Measurements from ENCODE around the gene RECQL5.

- TF ChIP-seq, protein P1, sequence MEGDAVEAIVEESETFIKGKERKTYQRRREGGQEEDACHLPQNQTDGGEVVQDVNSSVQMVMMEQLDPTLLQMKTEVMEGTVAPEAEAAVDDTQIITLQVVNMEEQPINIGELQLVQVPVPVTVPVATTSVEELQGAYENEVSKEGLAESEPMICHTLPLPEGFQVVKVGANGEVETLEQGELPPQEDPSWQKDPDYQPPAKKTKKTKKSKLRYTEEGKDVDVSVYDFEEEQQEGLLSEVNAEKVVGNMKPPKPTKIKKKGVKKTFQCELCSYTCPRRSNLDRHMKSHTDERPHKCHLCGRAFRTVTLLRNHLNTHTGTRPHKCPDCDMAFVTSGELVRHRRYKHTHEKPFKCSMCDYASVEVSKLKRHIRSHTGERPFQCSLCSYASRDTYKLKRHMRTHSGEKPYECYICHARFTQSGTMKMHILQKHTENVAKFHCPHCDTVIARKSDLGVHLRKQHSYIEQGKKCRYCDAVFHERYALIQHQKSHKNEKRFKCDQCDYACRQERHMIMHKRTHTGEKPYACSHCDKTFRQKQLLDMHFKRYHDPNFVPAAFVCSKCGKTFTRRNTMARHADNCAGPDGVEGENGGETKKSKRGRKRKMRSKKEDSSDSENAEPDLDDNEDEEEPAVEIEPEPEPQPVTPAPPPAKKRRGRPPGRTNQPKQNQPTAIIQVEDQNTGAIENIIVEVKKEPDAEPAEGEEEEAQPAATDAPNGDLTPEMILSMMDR (IDR thresholded peaks at IDR 0.05): no peak
- no peak for TF ChIP-seq POLR2AphosphoS5 (IDR thresholded peaks at IDR 0.05; ENCODE audit: insufficient read depth in 1 of 2, low read depth in 1 of 2)
These were observed 32.0 kb downstream of the RECQL5 start for GRCh38 chr17:75634754-75635609.

Measured in vagina (tissue), 2 donors.